B cell (primary cell): ENCODE results near the gene PRKCA. TPM values are rescaled to one million over a fixed set of nuclear protein-coding genes. Genes with fewer than 3 reads are reported as not detected.

ENCODE experiments used
- ATAC-seq: fragments of 200-7000 bp; cut with Tn5 transposase; one replicate; pipeline ENCODE4 v1.10.0; 2021; ENCODE audit warnings: low read depth, mild to moderate bottlenecking, moderate number of reproducible peaks, moderate library complexity
- CTCF ChIA-PET: fragments of 350-600 bp; sonication (Branson Sonifier 250); formaldehyde crosslinking; loops from one replicate; lab custom pipeline; 2021; ENCODE audit warnings: antibody characterized with exemption, inconsistent platforms; lab: Charles Lee
- POLR2A ChIA-PET: fragments of 350-600 bp; sonication (Branson Sonifier 250); formaldehyde crosslinking; loops from one replicate; lab custom pipeline; 2021; ENCODE audit warnings: antibody characterized with exemption; lab: Charles Lee
- DNase-seq: peaks from one replicate; pipeline ENCODE4 v3.0.0; 2013
- H2AFZ ChIP-seq: 2 replicates; pipeline ENCODE4 v1.6.1; 2012; ENCODE audit warnings: mild to moderate bottlenecking, low read depth, low read length; ENCODE audit not compliant: insufficient read depth, poor library complexity, severe bottlenecking
- H3K27ac ChIP-seq, 2 donors: 1 replicate in 1 of 2; 2 replicates in 1 of 2; pipeline ENCODE4 v1.5.1; 2012 to 2013; ENCODE audit warnings: low read length in 2 of 2, mild to moderate bottlenecking in 2 of 2, moderate library complexity in 1 of 2
- H3K27me3 ChIP-seq, 4 experiments: fragments of 200-600 bp in 1 of 4; sonication (generic) in 1 of 4; replicated peaks in 1 of 4; 1 replicate in 2 of 4; 2 replicates in 2 of 4; pipeline versions ENCODE4 v1.6.1 to v1.7.0; 2013 to 2016; ENCODE audit warnings: low read length in 3 of 4, mild to moderate bottlenecking in 2 of 4, mixed read lengths in 1 of 4, moderate library complexity in 1 of 4; ENCODE audit not compliant: insufficient read depth in 4 of 4, control insufficient read depth in 3 of 4; ENCODE audit errors: control extremely low read depth in 1 of 4
- H3K36me3 ChIP-seq, 2 experiments: replicated peaks in 1 of 2; 1 replicate in 1 of 2; 2 replicates in 1 of 2; pipeline versions ENCODE4 v1.6.1 to v1.7.1; 2013; ENCODE audit warnings: low read length in 1 of 2; ENCODE audit not compliant: insufficient read depth in 2 of 2, control insufficient read depth in 1 of 2; ENCODE audit errors: control extremely low read depth in 1 of 2, extremely low read depth in 1 of 2
- H3K4me1 ChIP-seq, 2 donors: fragments of 200-600 bp in 1 of 2; sonication (generic) in 1 of 2; 1 replicate in 1 of 2; 2 replicates in 1 of 2; pipeline versions ENCODE4 v1.5.1 to v1.6.1; 2013 to 2017; ENCODE audit warnings: low read length in 2 of 2; ENCODE audit not compliant: control insufficient read depth in 2 of 2, insufficient read depth in 2 of 2
- H3K4me2 ChIP-seq: replicated peaks from 2 replicates; pipeline ENCODE3; 2012; ENCODE audit warnings: mild to moderate bottlenecking, low read depth, low read length; ENCODE audit not compliant: poor library complexity, severe bottlenecking
- H3K4me3 ChIP-seq, 5 experiments: fragments of 200-600 bp in 1 of 5; sonication (generic) in 1 of 5; 1 replicate in 3 of 5; 2 replicates in 2 of 5; pipeline versions ENCODE4 v1.5.1 to v1.7.0; 2011 to 2016; ENCODE audit warnings: low read length in 4 of 5, mild to moderate bottlenecking in 4 of 5, low read depth in 2 of 5, control low read depth in 1 of 5, moderate library complexity in 1 of 5; ENCODE audit not compliant: insufficient read depth in 1 of 5; ENCODE audit errors: control extremely low read depth in 1 of 5, extremely low read depth in 1 of 5
- H3K79me2 ChIP-seq: fragments of 200-600 bp; sonication (generic); one replicate; pipeline ENCODE4 v1.6.0; 2016; ENCODE audit warnings: low read length; ENCODE audit not compliant: control insufficient read depth, insufficient read depth
- H3K9ac ChIP-seq: fragments of 200-600 bp; sonication (generic); 2 replicates; pipeline ENCODE4 v1.6.1; 2017; ENCODE audit warnings: mild to moderate bottlenecking, low read length, moderate library complexity
- H3K9me3 ChIP-seq, 3 donors: one replicate each; pipeline versions ENCODE4 v1.6.1 to v1.7.1; 2013; ENCODE audit warnings: low read length in 2 of 3; ENCODE audit not compliant: control insufficient read depth in 2 of 3, insufficient read depth in 1 of 3; ENCODE audit errors: control extremely low read depth in 1 of 3
- H4K20me1 ChIP-seq: 2 replicates; pipeline ENCODE4 v1.6.0; 2012; ENCODE audit warnings: mild to moderate bottlenecking, low read length; ENCODE audit not compliant: insufficient read depth, control insufficient read depth, poor library complexity, severe bottlenecking
- H3K27ac Mint-ChIP-seq: one replicate; pipeline ENCODE4 v1.8.0; 2021; ENCODE audit warnings: mixed read lengths
- H3K27me3 Mint-ChIP-seq: one replicate; pipeline ENCODE4 v1.8.0; 2021; ENCODE audit warnings: mixed read lengths
- H3K4me1 Mint-ChIP-seq: one replicate; pipeline ENCODE4 v1.8.0; 2021; ENCODE audit warnings: mixed read lengths
- H3K4me3 Mint-ChIP-seq: one replicate; pipeline ENCODE4 v1.8.0; 2021; ENCODE audit warnings: mixed read lengths
- H3K9me3 Mint-ChIP-seq: one replicate; pipeline ENCODE4 v1.8.0; 2022; ENCODE audit warnings: mixed read lengths; ENCODE audit not compliant: insufficient read depth
- EZH2 ChIP-seq: IDR thresholded peaks from 2 replicates; pipeline ENCODE4 v1.6.1; 2012; ENCODE audit warnings: borderline replicate concordance, low read depth, mild to moderate bottlenecking, moderate library complexity, low read length; ENCODE audit not compliant: insufficient read depth, poor library complexity, severe bottlenecking
- WGBS: methylation state at CpG from one replicate; pipeline ENCODE4 v1.1.5; 2013; ENCODE audit warnings: missing lambda C conversion rate; ENCODE audit not compliant: insufficient coverage; 5-methylcytosine and 5-hydroxymethylcytosine counted together
- intact Hi-C: fragments of 100-400 bp; cut with micrococcal nuclease; formaldehyde crosslinking; loops from one replicate; pipeline ENCODE4 v1.10.0; 2022
- polyA plus RNA-seq: library from polyadenylated mRNA; depleted of rRNA; stranded (reverse); fragments of >200 nt; gene quantifications from 2 replicates; pipeline ENCODE4 v1.2.3, GENCODE V29; 2012
- total RNA-seq, 2 donors: library from RNA; stranded (reverse); fragments of 120-200 nt in 1 of 2; gene quantifications; 1 replicate in 1 of 2; 2 replicates in 1 of 2; pipeline versions ENCODE4 v1.2.3 to v1.2.4, GENCODE V29; 2013 to 2022
- TF ChIP-seq, protein P1 (sequence below): fragments of 200-600 bp; IDR thresholded peaks from one replicate; pipeline ENCODE4 v1.8.0; 2022; ENCODE audit warnings: antibody characterized with exemption, mild to moderate bottlenecking

Gene PRKCA
- total and polyA plus RNA-seq, 2 donors (not counting 1 experiment from before 2014, with no cell fraction given) = 0.33 to 7.7 TPM

DNA sequence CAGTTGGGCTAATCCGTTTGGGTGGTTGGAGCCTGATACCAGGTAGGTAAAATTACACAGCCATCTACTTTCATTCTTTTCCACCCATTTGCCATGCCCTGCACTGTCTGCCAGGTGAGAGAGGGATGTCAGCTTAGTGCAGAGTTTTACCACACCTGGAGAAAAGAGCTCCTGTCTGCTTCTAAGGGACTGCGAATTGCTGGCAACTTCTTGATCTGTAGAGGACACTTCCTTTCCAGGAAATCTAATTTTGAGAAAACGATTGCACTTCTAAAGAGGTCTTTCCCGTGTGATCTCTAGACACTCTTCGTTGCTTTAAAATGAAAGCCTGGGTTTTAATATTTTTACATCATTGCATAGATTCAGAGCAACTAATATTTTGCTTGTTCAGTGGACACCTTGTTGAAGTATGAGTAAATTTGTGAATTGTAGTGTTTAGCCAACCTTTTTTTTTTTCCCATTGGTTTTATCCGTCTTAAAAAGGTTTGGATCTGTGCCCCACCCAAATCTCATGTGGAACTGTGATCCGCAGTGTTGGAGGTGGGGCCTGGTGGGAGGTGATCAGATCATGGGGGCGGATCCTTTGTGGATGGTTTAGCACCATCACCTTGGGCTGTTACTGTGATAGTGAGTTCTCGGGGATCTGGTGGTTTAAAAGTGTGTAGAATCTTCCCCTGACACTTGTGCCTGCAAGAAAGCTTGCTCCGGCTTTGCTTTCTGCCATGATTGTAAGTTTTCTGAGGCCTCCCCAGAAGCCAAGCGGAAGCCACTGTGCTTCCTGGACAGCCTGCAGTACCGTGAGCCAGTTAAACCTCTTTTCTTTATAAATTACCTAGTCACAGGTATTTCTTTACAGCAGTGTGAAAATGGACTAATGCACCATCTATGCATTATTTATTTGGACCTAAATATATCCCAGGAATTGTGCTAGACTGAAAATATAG, 104.6 kb downstream of the PRKCA start:
- ATAC-seq = no peak
- POLR2A ChIA-PET = no interaction called here

DNA sequence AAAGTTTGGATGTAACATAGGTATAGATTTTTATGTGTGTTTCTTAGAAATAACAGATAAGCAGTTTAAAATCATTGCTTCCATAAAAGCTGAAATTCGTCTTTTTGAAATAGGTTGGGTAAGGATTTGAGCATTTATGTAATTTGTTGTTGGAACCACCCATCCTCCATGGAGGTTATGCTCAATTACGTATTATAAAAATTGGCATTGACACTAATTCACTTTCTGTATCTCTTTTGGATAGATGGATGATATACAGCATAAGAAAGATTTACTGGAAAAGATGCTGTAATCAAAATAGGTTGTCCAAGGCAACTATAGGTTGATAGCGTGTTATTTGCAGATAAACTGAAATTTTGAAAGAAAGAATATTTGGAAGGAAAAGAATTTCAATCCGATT, 105.5 kb downstream of the PRKCA start:
- H3K36me3 ChIP-seq = no peaks in the 10 kb centered on the region
- intact Hi-C loops = no loop called here
- ChIA-PET CTCF (no interaction called here), POLR2A (no interaction called here)
- H3K27ac ChIP-seq = no peak overlapping the region
- Mint-ChIP-seq H3K27me3 (peaks cover 20% of the 10 kb centered on the region), H3K4me1 (no peaks in the 10 kb centered on the region), H3K9me3 (no peaks in the 10 kb centered on the region), H3K4me3 (no peak overlapping the region), H3K27ac (no peak overlapping the region)
- no peak overlapping the region for H3K4me2 ChIP-seq
- no peaks in the 10 kb centered on the region for H3K79me2 ChIP-seq
- H4K20me1 ChIP-seq = no peaks in the 10 kb centered on the region
- H3K9me3 ChIP-seq = no peaks in the 10 kb centered on the region
- no peak for TF ChIP-seq EZH2
- TF ChIP-seq, protein P1, sequence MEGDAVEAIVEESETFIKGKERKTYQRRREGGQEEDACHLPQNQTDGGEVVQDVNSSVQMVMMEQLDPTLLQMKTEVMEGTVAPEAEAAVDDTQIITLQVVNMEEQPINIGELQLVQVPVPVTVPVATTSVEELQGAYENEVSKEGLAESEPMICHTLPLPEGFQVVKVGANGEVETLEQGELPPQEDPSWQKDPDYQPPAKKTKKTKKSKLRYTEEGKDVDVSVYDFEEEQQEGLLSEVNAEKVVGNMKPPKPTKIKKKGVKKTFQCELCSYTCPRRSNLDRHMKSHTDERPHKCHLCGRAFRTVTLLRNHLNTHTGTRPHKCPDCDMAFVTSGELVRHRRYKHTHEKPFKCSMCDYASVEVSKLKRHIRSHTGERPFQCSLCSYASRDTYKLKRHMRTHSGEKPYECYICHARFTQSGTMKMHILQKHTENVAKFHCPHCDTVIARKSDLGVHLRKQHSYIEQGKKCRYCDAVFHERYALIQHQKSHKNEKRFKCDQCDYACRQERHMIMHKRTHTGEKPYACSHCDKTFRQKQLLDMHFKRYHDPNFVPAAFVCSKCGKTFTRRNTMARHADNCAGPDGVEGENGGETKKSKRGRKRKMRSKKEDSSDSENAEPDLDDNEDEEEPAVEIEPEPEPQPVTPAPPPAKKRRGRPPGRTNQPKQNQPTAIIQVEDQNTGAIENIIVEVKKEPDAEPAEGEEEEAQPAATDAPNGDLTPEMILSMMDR = no peak
- 100% methylated on average over 1 of the region's 4 CpGs for WGBS
- H3K9ac ChIP-seq = no peak overlapping the region
- no peak overlapping the region for H3K4me3 ChIP-seq
- no peaks in the 10 kb centered on the region for H3K27me3 ChIP-seq
- ATAC-seq (no peak), DNase-seq (no peak)
- H2AFZ ChIP-seq = no peak overlapping the region
- H3K4me1 ChIP-seq = no peaks in the 10 kb centered on the region

More for the DNA sequence above, 104.6 kb downstream of the PRKCA start:
- Histone ChIP-seq H3K9me3 (no peaks in the 10 kb centered on the region), H3K27me3 (no peaks in the 10 kb centered on the region), H3K4me3 (no peak overlapping the region), H3K27ac (no peak overlapping the region), H2AFZ (no peak overlapping the region), H3K9ac (no peak overlapping the region), H4K20me1 (no peaks in the 10 kb centered on the region), H3K4me1 (no peaks in the 10 kb centered on the region), H3K4me2 (no peak overlapping the region), H3K36me3 (no peaks in the 10 kb centered on the region), H3K79me2 (no peaks in the 10 kb centered on the region)
- intact Hi-C loops = no loop called here
- no peak overlapping the region for H3K27ac Mint-ChIP-seq
- TF ChIP-seq, protein P1 = no peak
- H3K27me3 Mint-ChIP-seq = peaks cover 17% of the 10 kb centered on the region
- CTCF ChIA-PET = no interaction called here
- no peaks in the 10 kb centered on the region for H3K4me1 Mint-ChIP-seq
- no peaks in the 10 kb centered on the region for H3K9me3 Mint-ChIP-seq
- H3K4me3 Mint-ChIP-seq = no peak overlapping the region
- DNase-seq = no peak
- WGBS = 77% methylated on average over 6 of the region's 12 CpGs
